GM12878 (cell line): ENCODE results near the gene FGF14. TPM values are rescaled to one million over a fixed set of nuclear protein-coding genes. Genes with fewer than 3 reads are reported as not detected.

Experiments used
- ATAC-seq: fragments of 200-7000 bp; cut with Tn5 transposase; 3 replicates; pipeline ENCODE4 v1.9.1; 2020; ENCODE audit warnings: mild to moderate bottlenecking, moderate library complexity
- BruUV-seq: library from RNA; stranded (reverse); fragments of 400-500 nt; replicated peaks from 2 replicates; lab custom pipeline; 2021; lab: Mats Ljungman, UMichigan
- CTCF ChIA-PET: fragments of 300-600 bp; sonication (Branson Sonifier 250); formaldehyde crosslinking; extraction: SDS; loops from one replicate; lab custom pipeline; 2021; ENCODE audit warnings: inconsistent platforms; lab: Yijun Ruan, JAX
- POLR2A ChIA-PET: fragments of 350-600 bp; formaldehyde crosslinking; extraction: SDS; loops from one replicate; lab custom pipeline; 2021; ENCODE audit warnings: inconsistent platforms; lab: Charles Lee
- RAD21 ChIA-PET: fragments of 300-600 bp; sonication (Branson Sonifier 250); formaldehyde crosslinking; loops from one replicate; lab custom pipeline; 2023; ENCODE audit warnings: antibody characterized with exemption; ENCODE audit not compliant: unreplicated experiment; lab: Charles Lee
- SMC1A ChIA-PET: fragments of 300-600 bp; sonication (Branson Sonifier 250); formaldehyde crosslinking; loops from one replicate; lab custom pipeline; 2023; ENCODE audit not compliant: unreplicated experiment, uncharacterized antibody; lab: Charles Lee
- DNase-seq: peaks from one replicate; pipeline ENCODE4 v3.0.0-alpha.2; 2011; ENCODE audit warnings: low read depth, low spot score
- FAIRE-seq: peaks from 3 replicates; lab custom pipeline; 2011; peaks lifted over from hg19 to GRCh38; lab: Jason Lieb, UNC
- H2AFZ ChIP-seq: 2 replicates; pipeline ENCODE4 v1.6.0; 2011; ENCODE audit warnings: low read depth, low read length, control low read depth; ENCODE audit not compliant: control insufficient read depth
- H3K27ac ChIP-seq: 2 replicates; pipeline ENCODE4 v1.5.1; 2011; ENCODE audit warnings: control low read depth; ENCODE audit not compliant: control insufficient read depth, insufficient read depth
- H3K27me3 ChIP-seq, 2 experiments: replicated peaks in 1 of 2; 2 replicates each; pipeline versions ENCODE4 v1.6.0 to v1.6.1; 2011; ENCODE audit warnings: low read length in 1 of 2; ENCODE audit not compliant: control insufficient read depth in 2 of 2, insufficient read depth in 2 of 2
- H3K36me3 ChIP-seq, 2 experiments: 2 replicates each; pipeline ENCODE4 v1.5.1; 2011; ENCODE audit warnings: low read length in 1 of 2; ENCODE audit not compliant: control insufficient read depth in 2 of 2, insufficient read depth in 2 of 2
- H3K4me1 ChIP-seq: 2 replicates; pipeline ENCODE4 v1.6.1; 2011; ENCODE audit warnings: mild to moderate bottlenecking, low read length, moderate library complexity, mixed read lengths; ENCODE audit not compliant: control insufficient read depth, insufficient read depth
- H3K4me2 ChIP-seq: 2 replicates; pipeline ENCODE4 v1.6.0; 2011; ENCODE audit warnings: control low read depth; ENCODE audit not compliant: control insufficient read depth, insufficient read depth
- H3K4me3 ChIP-seq: fragments of 200-600 bp; sonication (generic); 2 replicates; pipeline ENCODE4 v1.5.1; 2016
- H3K79me2 ChIP-seq: 2 replicates; pipeline ENCODE4 v1.6.0; 2011; ENCODE audit warnings: low read length; ENCODE audit not compliant: control insufficient read depth, insufficient read depth
- H3K9ac ChIP-seq: 2 replicates; pipeline ENCODE4 v1.8.0; 2011; ENCODE audit warnings: low read length, control low read depth, mixed read lengths; ENCODE audit not compliant: control insufficient read depth, insufficient read depth
- H3K9me3 ChIP-seq: replicated peaks from 3 replicates; pipeline ENCODE4 v1.5.1; 2011; ENCODE audit warnings: mild to moderate bottlenecking, low read length; ENCODE audit not compliant: control insufficient read depth, insufficient read depth
- H4K20me1 ChIP-seq: 2 replicates; pipeline ENCODE4 v1.6.0; 2011; ENCODE audit not compliant: control insufficient read depth, insufficient read depth
- CHD4 ChIP-seq: fragments of 200-600 bp; sonication (generic); IDR thresholded peaks from 2 replicates; pipeline ENCODE4 v1.6.1; 2016; ENCODE audit warnings: mild to moderate bottlenecking
- HDAC2 ChIP-seq: fragments of 200-600 bp; sonication (generic); IDR thresholded peaks from 2 replicates; pipeline ENCODE4 v1.6.1; 2017
- MXI1 ChIP-seq: fragments of 150-350 bp; IDR thresholded peaks from 2 replicates; pipeline ENCODE4 v1.6.1; 2011; ENCODE audit warnings: low read depth, mild to moderate bottlenecking, inconsistent platforms, low read length, improper control_type of control experiment
- NKRF ChIP-seq: fragments of 450-650 bp; conservative IDR thresholded peaks from 2 replicates; pipeline ENCODE4 v1.6.1; 2017; ENCODE audit warnings: mild to moderate bottlenecking, moderate library complexity
- RELA ChIP-seq: fragments of 450-650 bp; IDR thresholded peaks from 2 replicates; pipeline ENCODE4 v1.8.0; 2014; ENCODE audit warnings: borderline replicate concordance; ENCODE audit not compliant: partially characterized antibody
- SMAD1 ChIP-seq: fragments of 450-650 bp; IDR thresholded peaks from 2 replicates; pipeline ENCODE4 v1.6.1; 2018; ENCODE audit warnings: mild to moderate bottlenecking, low read depth; ENCODE audit not compliant: partially characterized antibody
- SMARCA5 ChIP-seq: fragments of 450-650 bp; IDR thresholded peaks from 2 replicates; pipeline ENCODE4 v1.6.1; 2017; ENCODE audit warnings: mild to moderate bottlenecking
- ZBTB40 ChIP-seq: fragments of 450-650 bp; IDR thresholded peaks from 2 replicates; pipeline ENCODE4 v1.6.1; 2016; ENCODE audit warnings: mild to moderate bottlenecking, moderate library complexity, borderline replicate concordance
- ZZZ3 ChIP-seq: IDR thresholded peaks from 2 replicates; pipeline ENCODE4 v1.6.1; 2011; ENCODE audit warnings: low read depth; ENCODE audit not compliant: control insufficient read depth, insufficient read length
- WGBS: methylation state at CpG from one replicate; pipeline ENCODE4 v1.1.6; 2016; ENCODE audit warnings: low lambda C conversion rate; ENCODE audit not compliant: insufficient replicate concordance, insufficient coverage; ENCODE audit errors: missing lambda C conversion rate; 5-methylcytosine and 5-hydroxymethylcytosine counted together
- in situ Hi-C: fragments of 300-500 bp; cut with MboI; formaldehyde crosslinking; loops from 9 replicates; pipeline ENCODE4 v1.14.3; 2018; ENCODE audit warnings: mixed read lengths
- intact Hi-C: fragments of 100-400 bp; cut with micrococcal nuclease; formaldehyde crosslinking; loops from one replicate; pipeline ENCODE4 v1.14.2; 2022; ENCODE audit not compliant: unreplicated experiment
- polyA plus RNA-seq, 11 experiments: library from polyadenylated mRNA; depleted of rRNA in 4 of 11; unstranded in 6 of 11; stranded (reverse) in 5 of 11; fragments of >200 nt; fragmentation: Nextera tagmentation in 4 of 11; fragmentation: Illumina TruSeq in 1 of 11; extraction: Ambion mirVana in 4 of 11; extraction: Trizol in 1 of 11; gene quantifications; 1 replicate in 1 of 11; 2 replicates in 10 of 11; pipeline versions ENCODE4 v1.2.1 to v1.2.3, GENCODE V29; 2011 to 2016; ENCODE audit warnings: inconsistent platforms in 2 of 11, missing spikeins in 2 of 11, low read depth in 1 of 11
- total RNA-seq, 4 experiments: library from RNA; depleted of rRNA in 3 of 4; stranded (reverse); fragments of >200 nt in 3 of 4; fragmentation: Illumina TruSeq in 1 of 4; extraction: Trizol in 1 of 4; gene quantifications; 2 replicates each; pipeline versions ENCODE4 v1.2.1 to v1.2.3, GENCODE V29; 2013 to 2021
- TF ChIP-seq, protein P1 (sequence below): fragments of 450-650 bp; formaldehyde crosslinking; IDR thresholded peaks from 2 replicates; pipeline ENCODE4 v1.4.0; 2022; ENCODE audit warnings: mild to moderate bottlenecking, moderate library complexity
- TF ChIP-seq, protein P2 (sequence below): fragments of 450-650 bp; IDR thresholded peaks from 2 replicates; pipeline ENCODE4 v1.6.1; 2017; ENCODE audit warnings: mild to moderate bottlenecking, low read depth, inconsistent platforms; ENCODE audit not compliant: poor library complexity, severe bottlenecking

Gene FGF14
- total and polyA plus RNA-seq, 10 of the 15 experiments (the other 5 are each of a cell fraction or from before 2014, with no cell fraction given), result under 0.01 to 0.44 (median 0.04) TPM

DNA sequence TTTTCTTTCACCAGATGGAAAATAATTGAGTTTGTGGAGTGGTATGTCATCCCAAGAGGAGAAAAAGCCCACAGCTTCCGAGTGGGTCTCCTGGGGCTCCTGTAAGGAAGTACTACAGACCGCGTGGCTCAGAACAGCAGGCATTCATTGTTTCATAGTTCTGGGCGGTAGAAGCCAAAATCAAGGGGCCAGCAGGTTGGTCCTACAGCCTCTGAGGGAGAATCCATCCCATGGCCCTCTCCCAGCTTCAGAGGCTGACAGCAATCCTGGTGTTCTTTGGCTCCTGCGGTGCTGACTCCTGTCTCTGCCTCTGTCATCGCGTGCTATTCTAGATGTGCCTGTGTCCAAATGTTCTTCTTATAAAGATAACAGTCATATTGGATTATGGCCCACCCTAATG lies 362.6 kb downstream of the FGF14 start:
- BruUV-seq, result no TSS peak
- ChIA-PET POLR2A (no interaction called here), CTCF (no interaction called here), RAD21 (no interaction called here), SMC1A (no interaction called here)
- no peak for DNase-seq
- no peak for FAIRE-seq
- no peaks in the 10 kb centered on the region for H4K20me1 ChIP-seq
- H2AFZ ChIP-seq, result no peak overlapping the region
- no peaks in the 10 kb centered on the region for H3K4me1 ChIP-seq
- H3K9me3 ChIP-seq, result no peaks in the 10 kb centered on the region
- intact Hi-C loops, result no loop called here
- no peak overlapping the region for H3K4me2 ChIP-seq
- in situ Hi-C loops, result no loop called here
- WGBS, result 31% methylated on average over 7 of the region's 7 CpGs
- no peak overlapping the region for H3K4me3 ChIP-seq
- H3K27ac ChIP-seq, result no peak overlapping the region
- no peaks in the 10 kb centered on the region for H3K36me3 ChIP-seq
- no peak for ATAC-seq
- no peaks in the 10 kb centered on the region for H3K27me3 ChIP-seq
- no peak overlapping the region for H3K9ac ChIP-seq
- no peaks in the 10 kb centered on the region for H3K79me2 ChIP-seq
- TF ChIP-seq ZZZ3 (no peak), RELA (no peak), ZBTB40 (no peak), SMARCA5 (no peak), MXI1 (no peak), HDAC2 (no peak), CHD4 (no peak), SMAD1 (no peak), NKRF (no peak)
- TF ChIP-seq, protein P1, sequence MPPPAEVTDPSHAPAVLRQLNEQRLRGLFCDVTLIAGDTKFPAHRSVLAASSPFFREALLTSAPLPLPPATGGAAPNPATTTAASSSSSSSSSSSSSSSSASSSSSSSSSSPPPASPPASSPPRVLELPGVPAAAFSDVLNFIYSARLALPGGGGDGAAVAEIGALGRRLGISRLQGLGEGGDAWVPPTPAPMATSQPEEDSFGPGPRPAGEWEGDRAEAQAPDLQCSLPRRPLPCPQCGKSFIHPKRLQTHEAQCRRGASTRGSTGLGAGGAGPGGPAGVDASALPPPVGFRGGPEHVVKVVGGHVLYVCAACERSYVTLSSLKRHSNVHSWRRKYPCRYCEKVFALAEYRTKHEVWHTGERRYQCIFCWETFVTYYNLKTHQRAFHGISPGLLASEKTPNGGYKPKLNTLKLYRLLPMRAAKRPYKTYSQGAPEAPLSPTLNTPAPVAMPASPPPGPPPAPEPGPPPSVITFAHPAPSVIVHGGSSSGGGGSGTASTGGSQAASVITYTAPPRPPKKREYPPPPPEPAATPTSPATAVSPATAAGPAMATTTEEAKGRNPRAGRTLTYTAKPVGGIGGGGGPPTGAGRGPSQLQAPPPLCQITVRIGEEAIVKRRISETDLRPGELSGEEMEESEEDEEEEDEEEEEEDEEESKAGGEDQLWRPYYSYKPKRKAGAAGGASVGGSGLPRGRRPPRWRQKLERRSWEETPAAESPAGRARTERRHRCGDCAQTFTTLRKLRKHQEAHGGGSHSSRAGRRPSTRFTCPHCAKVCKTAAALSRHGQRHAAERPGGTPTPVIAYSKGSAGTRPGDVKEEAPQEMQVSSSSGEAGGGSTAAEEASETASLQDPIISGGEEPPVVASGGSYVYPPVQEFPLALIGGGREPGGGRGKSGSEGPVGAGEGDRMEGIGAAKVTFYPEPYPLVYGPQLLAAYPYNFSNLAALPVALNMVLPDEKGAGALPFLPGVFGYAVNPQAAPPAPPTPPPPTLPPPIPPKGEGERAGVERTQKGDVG (CRISPR knock-in tag), result no peak
- TF ChIP-seq, protein P2, sequence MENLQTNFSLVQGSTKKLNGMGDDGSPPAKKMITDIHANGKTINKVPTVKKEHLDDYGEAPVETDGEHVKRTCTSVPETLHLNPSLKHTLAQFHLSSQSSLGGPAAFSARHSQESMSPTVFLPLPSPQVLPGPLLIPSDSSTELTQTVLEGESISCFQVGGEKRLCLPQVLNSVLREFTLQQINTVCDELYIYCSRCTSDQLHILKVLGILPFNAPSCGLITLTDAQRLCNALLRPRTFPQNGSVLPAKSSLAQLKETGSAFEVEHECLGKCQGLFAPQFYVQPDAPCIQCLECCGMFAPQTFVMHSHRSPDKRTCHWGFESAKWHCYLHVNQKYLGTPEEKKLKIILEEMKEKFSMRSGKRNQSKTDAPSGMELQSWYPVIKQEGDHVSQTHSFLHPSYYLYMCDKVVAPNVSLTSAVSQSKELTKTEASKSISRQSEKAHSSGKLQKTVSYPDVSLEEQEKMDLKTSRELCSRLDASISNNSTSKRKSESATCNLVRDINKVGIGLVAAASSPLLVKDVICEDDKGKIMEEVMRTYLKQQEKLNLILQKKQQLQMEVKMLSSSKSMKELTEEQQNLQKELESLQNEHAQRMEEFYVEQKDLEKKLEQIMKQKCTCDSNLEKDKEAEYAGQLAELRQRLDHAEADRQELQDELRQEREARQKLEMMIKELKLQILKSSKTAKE, result no peak
